A204.1 (cell line): ENCODE measurements around the gene XXYLT1.

Experiments used
- FAIRE-seq: peaks from 2 replicates; lab custom pipeline; 2012; peaks lifted over from hg19 to GRCh38; lab: Jason Lieb, UNC

Gene XXYLT1

DNA sequence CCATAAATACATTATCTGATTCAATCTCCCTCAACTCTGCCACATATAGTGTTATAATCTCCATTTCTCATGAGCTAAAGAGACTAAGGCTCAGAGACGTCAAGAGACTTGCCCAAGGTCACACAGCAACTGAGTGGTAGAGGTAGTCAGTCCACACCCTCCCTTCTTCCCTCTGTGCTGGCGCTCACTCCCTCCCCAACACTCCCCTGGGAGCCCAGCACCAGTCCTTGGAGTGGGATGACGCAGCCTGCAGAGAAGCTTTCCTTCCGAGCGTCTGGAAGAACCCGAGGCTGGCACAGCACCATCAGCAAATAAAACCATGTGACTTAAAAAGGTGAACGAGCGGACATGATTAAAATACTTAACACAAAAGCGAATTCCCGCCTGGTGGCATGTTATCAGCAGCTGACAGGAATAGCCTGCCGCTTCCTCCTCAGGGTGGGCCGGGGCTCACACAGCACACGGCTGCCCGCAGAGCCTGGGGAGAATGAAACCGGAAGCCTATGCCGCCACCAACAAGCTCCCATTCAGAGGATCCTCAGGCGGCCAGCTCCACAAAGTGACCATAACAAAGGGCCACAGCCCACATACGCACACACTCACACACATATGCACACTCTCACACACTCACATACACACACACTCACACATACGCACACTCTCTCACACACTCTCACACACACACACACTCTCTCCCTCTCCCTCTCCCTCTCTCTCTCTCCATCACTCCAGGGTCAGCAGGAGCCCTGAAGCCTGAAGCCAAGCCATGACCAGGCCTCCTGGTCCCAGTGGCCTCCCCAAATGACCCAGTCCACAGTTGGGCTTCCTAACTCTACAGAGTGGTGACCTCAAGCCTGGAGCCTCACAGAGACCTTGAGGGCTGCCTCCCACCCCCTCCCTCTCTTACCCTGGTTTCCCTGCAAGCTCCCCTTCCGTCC is 120.5 kb downstream of the XXYLT1 start:
- no peak for FAIRE-seq

DNA sequence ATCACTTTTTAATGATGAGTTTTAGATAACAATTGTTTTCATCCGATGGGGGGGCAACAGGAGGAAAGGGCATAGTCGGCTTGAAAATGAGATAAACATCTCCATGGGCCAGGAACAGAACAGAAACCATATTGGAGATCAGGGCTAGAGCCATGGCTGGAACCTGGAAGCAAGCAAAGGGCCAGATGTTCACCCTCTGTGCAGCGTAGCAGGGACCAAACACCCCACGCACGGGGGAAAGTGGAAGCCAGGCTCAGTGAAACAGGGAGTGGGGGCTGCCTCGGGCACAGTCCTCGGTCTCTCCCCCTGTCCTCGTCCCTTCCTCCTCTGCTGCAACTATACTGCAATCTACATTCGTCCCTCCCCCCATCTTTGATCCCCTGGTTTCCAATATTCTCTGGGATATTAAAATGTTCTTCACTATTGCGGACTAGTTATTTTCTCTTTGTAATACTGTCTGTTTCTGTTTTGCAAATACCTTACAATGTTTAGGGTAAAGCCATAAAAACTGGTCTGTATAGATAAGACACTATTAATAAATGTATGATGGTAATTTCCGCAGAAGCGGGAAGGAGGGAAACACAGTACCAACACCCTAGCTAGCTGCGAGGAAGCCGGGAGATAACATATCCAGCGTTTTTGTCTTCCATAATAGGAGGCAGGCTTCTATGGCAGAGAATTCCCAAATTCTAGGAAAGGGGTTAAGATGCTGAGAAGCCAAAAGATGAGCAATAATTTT is 121.5 kb downstream of the XXYLT1 start:
- FAIRE-seq = no peak

- no peak for FAIRE-seq
Measured at GRCh38 chr3:195148549-195148948, 122.4 kb downstream of the XXYLT1 start.

DNA sequence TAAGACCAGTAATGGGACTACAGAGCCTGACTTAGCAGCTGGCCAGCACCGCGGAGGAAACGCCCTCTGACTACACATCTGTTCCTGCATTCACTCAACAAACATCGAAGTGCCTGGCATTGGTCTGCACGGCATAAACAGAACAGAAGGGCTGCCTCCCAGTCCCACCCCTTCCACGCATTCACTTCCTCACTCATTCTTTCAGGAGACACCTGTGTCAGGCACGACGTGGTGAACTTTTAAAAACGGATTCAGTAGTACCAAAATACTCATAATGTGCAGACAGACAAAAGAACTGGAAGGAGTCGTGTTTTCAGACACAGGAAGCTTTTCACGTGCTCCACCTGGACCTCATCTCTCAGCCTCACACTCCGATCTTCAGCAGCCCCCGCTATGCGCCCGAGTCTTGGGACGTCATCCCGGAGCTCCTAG is 123.3 kb downstream of the XXYLT1 start:
- no peak for FAIRE-seq

- no peak for FAIRE-seq
Measured at GRCh38 chr3:195146131-195146530, 124.8 kb downstream of the XXYLT1 start.

GRCh38 chr3:195145579-195145978 is 125.4 kb downstream of the XXYLT1 start:
- FAIRE-seq = no peak

GRCh38 chr3:195143221-195143620 is 127.7 kb downstream of the XXYLT1 start:
- no peak for FAIRE-seq

DNA sequence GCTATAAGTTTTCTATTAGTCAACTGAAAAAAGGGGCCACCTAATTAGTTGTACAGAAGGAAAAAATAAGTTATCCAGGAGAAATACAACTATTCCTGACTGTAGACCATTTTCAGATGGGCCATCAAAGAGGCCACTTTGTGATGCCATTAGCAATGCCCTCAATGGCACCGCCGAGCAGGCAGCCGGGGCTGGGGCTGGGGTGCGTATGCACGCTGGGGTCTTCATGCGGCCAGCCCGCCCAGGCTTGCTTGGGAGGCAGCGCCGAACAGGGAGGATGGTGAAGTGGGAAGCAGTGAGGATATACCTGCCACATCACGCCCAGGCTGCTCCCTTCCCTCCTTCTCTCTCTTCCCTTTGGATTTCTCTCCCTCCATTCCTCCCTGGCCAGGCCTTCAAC is 128.4 kb downstream of the XXYLT1 start:
- no peak for FAIRE-seq

GRCh38 chr3:195140816-195141793 is 129.9 kb downstream of the XXYLT1 start:
- no peak for FAIRE-seq

DNA sequence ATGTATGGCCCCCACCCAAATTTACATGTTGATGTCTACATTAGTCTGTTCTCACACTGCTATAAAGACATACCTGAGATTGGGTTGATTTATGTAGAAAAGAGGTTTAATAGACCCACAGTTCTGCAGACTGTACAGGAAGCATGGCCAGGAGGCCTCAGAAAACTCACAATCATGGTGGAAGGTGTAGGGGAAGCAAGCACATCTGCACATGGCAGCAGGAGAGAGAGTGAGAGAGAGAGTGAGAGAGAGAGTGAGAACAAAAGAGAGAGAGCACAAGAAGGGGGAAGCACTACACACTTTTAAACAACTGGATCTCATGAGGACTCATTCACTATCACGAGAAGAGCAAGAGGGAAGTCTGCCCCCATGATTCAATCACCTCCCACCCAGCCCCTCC is 130.5 kb downstream of the XXYLT1 start:
- no peak for FAIRE-seq

- no peak for FAIRE-seq
Measured at GRCh38 chr3:195139876-195140240, 131.1 kb downstream of the XXYLT1 start.

- FAIRE-seq = no peak
Measured at GRCh38 chr3:195139091-195139875, 131.7 kb downstream of the XXYLT1 start.

- FAIRE-seq = no peak
Measured at GRCh38 chr3:195137638-195138588, 133.0 kb downstream of the XXYLT1 start.

DNA sequence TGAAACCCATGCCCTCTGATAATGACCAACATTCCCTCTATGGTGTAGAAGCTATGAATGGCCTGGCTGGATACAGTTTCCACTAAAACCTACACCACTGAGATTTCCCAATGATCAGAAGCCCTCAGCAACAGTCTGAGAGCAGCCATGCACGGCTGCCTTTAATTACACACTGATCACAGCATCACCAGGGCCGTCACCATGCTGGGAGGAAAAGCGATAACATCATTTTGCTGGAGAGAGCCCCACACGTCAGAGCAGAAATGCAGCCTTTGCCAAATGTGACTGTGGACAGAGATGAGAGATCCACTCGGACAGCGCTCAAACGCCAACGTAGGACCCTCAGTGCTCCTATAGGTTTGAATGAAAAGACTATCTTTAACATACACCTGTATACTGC is 135.0 kb downstream of the XXYLT1 start:
- no peak for FAIRE-seq

- no peak for FAIRE-seq
Measured at GRCh38 chr3:195134431-195134830, 136.5 kb downstream of the XXYLT1 start.

DNA sequence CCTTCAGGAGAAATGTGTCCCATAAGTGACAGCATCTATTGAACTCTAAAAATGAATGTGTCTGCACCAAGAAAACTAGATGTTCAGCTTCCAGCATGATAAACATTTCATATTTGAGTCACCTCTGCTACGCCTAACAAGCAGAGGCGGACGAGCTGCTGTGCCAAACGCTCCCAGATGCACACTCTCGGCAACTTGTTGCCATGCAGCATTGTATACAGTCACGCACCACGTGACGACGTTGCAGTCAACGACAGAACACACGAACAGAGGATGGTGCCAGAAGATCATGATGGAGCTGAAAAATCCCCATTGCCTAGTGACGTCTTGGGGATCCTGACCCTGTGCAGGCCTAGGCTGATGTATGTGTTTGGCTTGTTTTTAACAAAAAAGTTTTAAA is 137.5 kb downstream of the XXYLT1 start:
- no peak for FAIRE-seq

DNA sequence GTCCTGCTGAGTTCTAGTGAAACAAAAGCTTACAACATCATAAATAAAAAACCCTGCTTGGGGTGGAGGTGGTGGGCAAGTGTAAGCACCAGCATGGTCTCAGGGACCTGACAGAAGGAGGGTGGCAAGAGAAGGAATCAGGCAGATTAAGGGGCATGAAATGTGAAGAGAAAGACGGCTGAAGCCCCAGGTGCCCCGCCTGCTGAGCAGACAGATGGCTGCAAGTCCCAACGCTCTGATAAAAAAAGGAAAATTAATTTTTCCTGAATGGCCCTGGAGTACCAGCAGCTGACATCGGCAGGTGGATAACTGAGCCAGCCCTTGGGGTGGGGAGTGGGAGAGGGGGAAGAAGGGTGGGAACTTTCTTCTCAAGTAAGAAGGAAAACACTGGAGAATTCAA is 137.9 kb downstream of the XXYLT1 start:
- FAIRE-seq = no peak

DNA sequence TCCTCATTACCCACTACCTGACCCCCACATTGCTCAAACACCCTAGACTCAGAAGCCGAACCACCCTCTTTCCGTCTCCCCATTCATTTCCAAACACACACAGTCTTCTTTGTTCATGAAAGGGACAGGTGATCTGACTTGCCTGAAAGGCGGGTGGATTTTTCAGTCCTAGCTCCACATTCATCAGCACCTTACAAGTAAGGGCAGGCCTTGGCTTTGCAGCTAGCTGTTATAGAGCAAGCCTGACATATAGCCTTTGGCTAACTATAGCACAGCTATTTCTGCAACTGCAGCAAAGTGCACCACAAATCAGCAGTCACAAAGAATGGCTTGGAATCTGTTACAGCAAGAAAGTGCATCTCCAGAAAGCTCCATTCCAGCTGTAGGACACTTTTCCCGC is 139.8 kb downstream of the XXYLT1 start:
- no peak for FAIRE-seq

DNA sequence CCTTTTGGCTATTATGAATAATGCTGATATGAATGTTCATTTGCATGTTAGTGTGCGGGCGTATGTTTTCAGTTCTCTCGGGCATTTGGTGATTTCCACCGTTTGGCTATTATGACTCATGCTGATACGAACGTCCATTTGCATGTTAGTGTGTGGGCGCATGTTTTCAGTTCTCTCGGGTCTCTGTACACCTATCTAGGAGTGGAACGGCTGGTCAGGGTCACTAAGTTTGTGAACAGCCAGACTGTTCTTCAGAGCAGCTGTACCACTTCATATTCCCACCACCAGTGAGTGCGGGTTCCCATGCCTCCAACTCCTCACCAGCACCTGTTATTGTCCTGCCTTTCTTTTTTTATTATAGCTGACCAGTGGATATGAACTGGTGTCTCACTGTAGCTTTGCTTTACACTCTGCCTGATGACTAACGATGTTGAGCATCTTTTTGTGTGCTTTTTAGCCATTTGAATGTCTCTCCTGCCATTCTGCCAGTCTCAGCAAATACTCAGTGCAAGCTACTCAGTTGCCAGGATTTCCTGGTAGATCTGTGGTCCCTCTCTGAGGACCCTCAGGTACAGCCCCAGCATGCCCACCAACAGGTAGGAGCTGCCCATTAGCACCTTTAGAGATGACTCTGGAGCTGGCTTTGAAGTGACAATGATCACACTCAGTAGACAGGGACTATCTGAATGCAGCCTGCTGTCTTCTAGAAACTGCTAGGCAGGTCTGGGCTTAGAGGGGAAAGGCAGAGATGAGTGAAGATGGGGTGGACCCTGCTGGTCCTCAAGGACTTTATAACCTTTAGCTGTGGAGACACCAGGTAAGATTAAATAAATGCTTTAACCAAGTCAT is 141.1 kb downstream of the XXYLT1 start:
- FAIRE-seq = no peak
